SH-SY5Y (cell line): ENCODE measurements around the gene LRRC14B.

Experiments used
- GATA2 ChIP-seq: IDR thresholded peaks from 2 replicates; pipeline ENCODE4 v1.6.1; 2011; ENCODE audit warnings: mild to moderate bottlenecking, low read depth, low read length
- GATA3 ChIP-seq: IDR thresholded peaks from 2 replicates; pipeline ENCODE4 v1.6.1; 2011; ENCODE audit warnings: low read depth, mild to moderate bottlenecking, low read length, moderate library complexity

- TF ChIP-seq GATA3 (no peak), GATA2 (no peak)
Measured at GRCh38 chr5:143041-143440, 48.3 kb upstream of the LRRC14B start.
